ENCODE results near the gene ISY1.

DNA sequence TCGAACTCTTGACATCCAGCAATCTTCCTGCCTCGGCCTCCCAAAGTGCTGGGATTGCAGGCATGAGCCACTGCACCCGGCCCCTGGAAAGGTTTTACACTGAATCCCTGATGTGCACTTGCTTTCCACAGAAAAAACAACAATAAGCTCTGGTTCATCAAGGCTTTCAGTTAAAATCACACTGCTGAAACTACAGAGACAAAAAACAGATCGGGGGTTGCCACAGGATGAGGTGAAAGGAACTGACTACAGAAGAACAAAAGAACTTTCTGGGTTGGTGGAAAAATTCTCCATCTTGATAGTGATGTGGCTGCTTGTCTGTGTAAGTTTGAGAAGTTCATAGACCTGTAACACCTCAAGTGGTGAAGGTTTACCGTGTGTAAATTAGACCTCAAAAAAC is 42.1 kb downstream of the ISY1 start:
- TF ChIP-seq CTCF (IDR thresholded peaks at IDR 0.05) (no peak), ZFX (IDR thresholded peaks at IDR 0.05; ENCODE audit: borderline replicate concordance) (no peak)
